ENCODE data around the gene WFS1. TPM values are rescaled to one million over a fixed set of nuclear protein-coding genes. Genes with fewer than 3 reads are reported as not detected.

Gene WFS1
- total and polyA plus RNA-seq, 2 of the 4 experiments (the other 2 are of a cell fraction) = 9.7 to 42.4 TPM

DNA sequence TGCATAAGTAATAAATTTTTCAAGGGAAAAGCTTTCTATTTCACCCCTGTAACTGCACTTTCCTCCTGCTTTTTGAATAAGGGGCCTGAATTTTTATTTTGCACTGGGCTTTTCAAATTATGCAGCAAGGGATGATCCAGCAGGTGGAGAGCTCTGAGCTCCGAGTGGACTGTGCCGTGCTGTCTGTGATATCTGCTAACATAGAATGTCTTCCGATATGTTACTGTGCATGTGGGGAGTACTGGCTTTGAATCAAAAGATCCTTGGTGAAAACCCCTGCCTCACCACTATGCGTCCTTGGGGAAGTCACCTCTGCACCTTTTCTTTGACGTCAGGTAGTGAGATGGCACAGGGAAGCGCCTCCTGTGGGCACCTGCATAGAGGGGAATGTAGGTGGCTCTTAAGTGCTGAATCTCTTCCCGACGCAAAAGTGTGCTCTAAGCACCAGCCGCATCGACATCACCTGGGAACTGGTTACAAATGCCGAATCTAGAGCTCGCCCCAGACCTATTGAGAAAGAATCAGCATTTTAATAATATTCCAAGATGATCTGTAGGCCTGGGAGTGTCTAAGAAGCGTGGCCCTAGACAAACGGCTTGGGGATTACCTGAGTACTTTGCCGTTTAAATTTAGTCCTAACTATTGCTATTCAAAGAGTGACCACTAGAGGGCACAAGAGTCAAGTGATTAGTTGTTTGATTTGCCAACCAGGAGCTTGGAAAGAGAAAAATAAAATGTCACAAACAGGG is 19.2 kb upstream of the WFS1 start:
- H4K5ac ChIP-seq (ENCODE audit: low read depth, low read length) = no peak overlapping the region
- H4K20me1 ChIP-seq (ENCODE audit: insufficient read depth, low read length) = no peaks in the 10 kb centered on the region
- H2BK120ac ChIP-seq (ENCODE audit: low read depth, low read length) = no peak overlapping the region
- H3K4me3 ChIP-seq (ENCODE audit: insufficient read depth, low read depth, low read length) = no peak overlapping the region
- no peaks in the 10 kb centered on the region for H3K9me1 ChIP-seq (ENCODE audit: insufficient read depth, low read length)
- 100% methylated on average over 1 of the region's 15 CpGs; no CpG with 5 or more reads in 1 of the 2 experiments for WGBS, 2 experiments (ENCODE audit: extremely low coverage in 2 of 2, insufficient read length in 1 of 2)
- H2AK9ac ChIP-seq (replicated peaks; ENCODE audit: low read depth, low read length, poor library complexity) = no peak overlapping the region
- in situ Hi-C loops (cut with MboI; ENCODE audit: low sequenced_read_pairs) (loop anchor here (5.0 to 10.0 kb wide), 2 partner anchors 77 to 294 kb away; no protein-coding TSS in a partner anchor), intact Hi-C loops (cut with micrococcal nuclease) (loop anchor here (1.0 kb wide), 2 partner anchors 77 to 296 kb away; no protein-coding TSS in a partner anchor), dilution Hi-C loops (cut with HindIII; ENCODE audit: low sequenced_read_pairs, unreplicated experiment) (no loop called here)
- H3K18ac ChIP-seq (ENCODE audit: low read depth, low read length) = no peak overlapping the region
- no peak overlapping the region for H3K9ac ChIP-seq (ENCODE audit: low read depth, low read length)
- no peak overlapping the region for H3K14ac ChIP-seq (replicated peaks; ENCODE audit: low read depth, low read length)
- no peak overlapping the region for H2AFZ ChIP-seq (replicated peaks; ENCODE audit: low read length, poor library complexity)
- no peak overlapping the region for H4K8ac ChIP-seq (ENCODE audit: low read depth in 2 of 2, low read length in 2 of 2)
- no peak overlapping the region for H2BK5ac ChIP-seq (ENCODE audit: low read depth, low read length, poor library complexity, severe bottlenecking)
- H3K4me2 ChIP-seq (ENCODE audit: low read depth, low read length) = no peak overlapping the region
- no peak overlapping the region for H3K56ac ChIP-seq (ENCODE audit: extremely low read depth, insufficient read depth, low read length)
- no peaks in the 10 kb centered on the region for H3K4me1 ChIP-seq (ENCODE audit: control insufficient read depth, insufficient read depth, low read length)
- no peak overlapping the region for H2AK5ac ChIP-seq (ENCODE audit: low read depth, low read length)
- ChIA-PET POLR2A (ENCODE audit: unreplicated experiment) (interaction anchor here (0.5 kb wide), 1 partner anchor 19 kb away, joined by 5 read pairs; the partner anchor contains the start of gene WFS1), CTCF (interaction anchor here (0.6 to 3.7 kb wide), 12 partner anchors 9 to 296 kb away, joined by 3 to 43 read pairs (median 8); no protein-coding TSS in a partner anchor)
- ATAC-seq (ENCODE audit: low read depth) (peak; percentile 83), DNase-seq (peak; percentile 59)
- H3K4ac ChIP-seq (ENCODE audit: low read depth, low read length) = no peak overlapping the region
- no peaks in the 10 kb centered on the region for H3K79me1 ChIP-seq (ENCODE audit: low read depth in 1 of 2, low read length in 2 of 2)
- no peak overlapping the region for H3K23ac ChIP-seq (ENCODE audit: low read depth, low read length)
- H2BK20ac ChIP-seq (ENCODE audit: low read depth, low read length) = no peak overlapping the region
- H3K27me3 ChIP-seq (ENCODE audit: control insufficient read depth, insufficient read depth, low read length) = peaks cover 38% of the 10 kb centered on the region
- H4K91ac ChIP-seq (ENCODE audit: insufficient read depth, low read depth, low read length) = no peak overlapping the region
- no peak overlapping the region for H2BK15ac ChIP-seq (ENCODE audit: low read depth, low read length)
- no peak overlapping the region for H3K27ac ChIP-seq (ENCODE audit: insufficient read depth, low read length)
- no peaks in the 10 kb centered on the region for H3K9me3 ChIP-seq (ENCODE audit: control insufficient read depth, insufficient read depth, low read length)
- BruUV-seq (replicated peaks) = no TSS peak
- H3K36me3 ChIP-seq (ENCODE audit: control insufficient read depth, insufficient read depth, low read length) = no peaks in the 10 kb centered on the region
- TF ChIP-seq, protein P1, sequence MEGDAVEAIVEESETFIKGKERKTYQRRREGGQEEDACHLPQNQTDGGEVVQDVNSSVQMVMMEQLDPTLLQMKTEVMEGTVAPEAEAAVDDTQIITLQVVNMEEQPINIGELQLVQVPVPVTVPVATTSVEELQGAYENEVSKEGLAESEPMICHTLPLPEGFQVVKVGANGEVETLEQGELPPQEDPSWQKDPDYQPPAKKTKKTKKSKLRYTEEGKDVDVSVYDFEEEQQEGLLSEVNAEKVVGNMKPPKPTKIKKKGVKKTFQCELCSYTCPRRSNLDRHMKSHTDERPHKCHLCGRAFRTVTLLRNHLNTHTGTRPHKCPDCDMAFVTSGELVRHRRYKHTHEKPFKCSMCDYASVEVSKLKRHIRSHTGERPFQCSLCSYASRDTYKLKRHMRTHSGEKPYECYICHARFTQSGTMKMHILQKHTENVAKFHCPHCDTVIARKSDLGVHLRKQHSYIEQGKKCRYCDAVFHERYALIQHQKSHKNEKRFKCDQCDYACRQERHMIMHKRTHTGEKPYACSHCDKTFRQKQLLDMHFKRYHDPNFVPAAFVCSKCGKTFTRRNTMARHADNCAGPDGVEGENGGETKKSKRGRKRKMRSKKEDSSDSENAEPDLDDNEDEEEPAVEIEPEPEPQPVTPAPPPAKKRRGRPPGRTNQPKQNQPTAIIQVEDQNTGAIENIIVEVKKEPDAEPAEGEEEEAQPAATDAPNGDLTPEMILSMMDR (conservative IDR thresholded peaks at IDR 0.05; ENCODE audit: low read depth, low read length) = peak; percentile 85
- TF ChIP-seq CHD1 (IDR thresholded peaks at IDR 0.05; ENCODE audit: low read depth, low read length) (no peak), RAD21 (IDR thresholded peaks at IDR 0.05; ENCODE audit: low read length) (peak; percentile 88), ELK1 (IDR thresholded peaks at IDR 0.05; ENCODE audit: borderline replicate concordance, low read depth, low read length) (no peak), MAZ (IDR thresholded peaks at IDR 0.05; ENCODE audit: borderline replicate concordance, low read depth, low read length) (no peak), RFX5 (IDR thresholded peaks at IDR 0.05; ENCODE audit: low read depth, low read length) (no peak), SMC3 (IDR thresholded peaks at IDR 0.05; ENCODE audit: low read depth, low read length) (peak; percentile 81), NFE2L2 (IDR thresholded peaks at IDR 0.05; ENCODE audit: low read depth, low read length) (no peak), BHLHE40 (IDR thresholded peaks at IDR 0.05; ENCODE audit: low read depth, low read length) (no peak), RCOR1 (IDR thresholded peaks at IDR 0.05; ENCODE audit: insufficient replicate concordance, low read length) (no peak), MXI1 (IDR thresholded peaks at IDR 0.05; ENCODE audit: borderline replicate concordance, low read depth, low read length) (no peak), CEBPB (IDR thresholded peaks at IDR 0.05; ENCODE audit: low read depth, low read length) (no peak), FOS (IDR thresholded peaks at IDR 0.05; ENCODE audit: low read depth, low read length) (no peak)
- TF ChIP-seq, protein P2, sequence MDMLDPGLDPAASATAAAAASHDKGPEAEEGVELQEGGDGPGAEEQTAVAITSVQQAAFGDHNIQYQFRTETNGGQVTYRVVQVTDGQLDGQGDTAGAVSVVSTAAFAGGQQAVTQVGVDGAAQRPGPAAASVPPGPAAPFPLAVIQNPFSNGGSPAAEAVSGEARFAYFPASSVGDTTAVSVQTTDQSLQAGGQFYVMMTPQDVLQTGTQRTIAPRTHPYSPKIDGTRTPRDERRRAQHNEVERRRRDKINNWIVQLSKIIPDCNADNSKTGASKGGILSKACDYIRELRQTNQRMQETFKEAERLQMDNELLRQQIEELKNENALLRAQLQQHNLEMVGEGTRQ (IDR thresholded peaks at IDR 0.05; ENCODE audit: low read depth, low read length) = no peak

Data from IMR-90 (cell line).